Hepatocyte (in vitro differentiated cells): ENCODE results near the gene IL1RAPL2. TPM values are rescaled to one million over a fixed set of nuclear protein-coding genes. Genes with fewer than 3 reads are reported as not detected.

Experiments
- DNase-seq: peaks from one replicate; pipeline ENCODE4 v3.0.0-alpha.2; 2016; ENCODE audit warnings: low spot score
- H2AFZ ChIP-seq: fragments of 200-600 bp; sonication (generic); 2 replicates; pipeline ENCODE4 v1.6.0; 2016; ENCODE audit warnings: antibody characterized with exemption, mild to moderate bottlenecking
- H3K27ac ChIP-seq: fragments of 200-600 bp; sonication (generic); 2 replicates; pipeline ENCODE4 v1.5.1; 2016; ENCODE audit warnings: mild to moderate bottlenecking
- H3K27me3 ChIP-seq: fragments of 200-600 bp; sonication (generic); 2 replicates; pipeline ENCODE4 v1.6.1; 2016
- H3K36me3 ChIP-seq: fragments of 200-600 bp; sonication (generic); replicated peaks from 2 replicates; pipeline ENCODE4 v1.5.1; 2016; ENCODE audit warnings: low read depth; ENCODE audit not compliant: insufficient read depth
- H3K4me1 ChIP-seq: fragments of 200-600 bp; sonication (generic); 2 replicates; pipeline ENCODE4 v1.5.1; 2016; ENCODE audit warnings: mild to moderate bottlenecking, moderate library complexity; ENCODE audit not compliant: insufficient read depth
- H3K4me2 ChIP-seq: fragments of 200-600 bp; sonication (generic); 2 replicates; pipeline ENCODE4 v1.6.0; 2016
- H3K4me3 ChIP-seq: fragments of 200-600 bp; sonication (generic); 2 replicates; pipeline ENCODE4 v1.5.1; 2016; ENCODE audit warnings: mild to moderate bottlenecking
- H3K79me2 ChIP-seq: fragments of 200-600 bp; sonication (generic); 2 replicates; pipeline ENCODE4 v1.6.0; 2017; ENCODE audit warnings: mild to moderate bottlenecking
- H3K9me2 ChIP-seq: fragments of 200-600 bp; sonication (generic); replicated peaks from 2 replicates; pipeline ENCODE4 v1.6.0; 2017; ENCODE audit warnings: mild to moderate bottlenecking; ENCODE audit not compliant: insufficient read depth
- H3K9me3 ChIP-seq: fragments of 200-600 bp; sonication (generic); 2 replicates; pipeline ENCODE4 v1.5.1; 2016; ENCODE audit warnings: low read depth, mild to moderate bottlenecking
- H4K20me1 ChIP-seq: fragments of 200-600 bp; sonication (generic); 2 replicates; pipeline ENCODE4 v1.6.0; 2016; ENCODE audit warnings: mild to moderate bottlenecking; ENCODE audit not compliant: insufficient read depth, poor library complexity, severe bottlenecking
- EZH2 ChIP-seq: fragments of 200-600 bp; sonication (generic); IDR thresholded peaks from 2 replicates; pipeline ENCODE4 v1.6.1; 2016; ENCODE audit warnings: antibody characterized with exemption, mild to moderate bottlenecking, borderline replicate concordance
- EZH2phosphoT487 ChIP-seq: fragments of 200-600 bp; sonication (generic); IDR thresholded peaks from one replicate; pipeline ENCODE4 v1.6.1; 2018; ENCODE audit warnings: antibody characterized with exemption, mild to moderate bottlenecking, low read depth, moderate library complexity; ENCODE audit not compliant: unreplicated experiment, severe bottlenecking
- WGBS: methylation state at CpG from one replicate; pipeline ENCODE4 v1.1.6; 2016; ENCODE audit warnings: low lambda C conversion rate; ENCODE audit errors: missing lambda C conversion rate; 5-methylcytosine and 5-hydroxymethylcytosine counted together
- polyA plus RNA-seq: library from polyadenylated mRNA; unstranded; fragments of >200 nt; fragmentation: Nextera tagmentation; extraction: Ambion mirVana; gene quantifications from 2 replicates; pipeline ENCODE4 v1.2.1, GENCODE V29; 2016
- total RNA-seq: library from RNA; depleted of rRNA; stranded (reverse); fragments of >200 nt; gene quantifications from 2 replicates; pipeline ENCODE4 v1.2.3, GENCODE V29; 2014
- TF ChIP-seq, protein P1 (sequence below): fragments of 200-600 bp; sonication (generic); IDR thresholded peaks from 2 replicates; pipeline ENCODE4 v1.5.1; 2016; ENCODE audit warnings: antibody characterized with exemption, mild to moderate bottlenecking; ENCODE audit not compliant: poor library complexity

Gene IL1RAPL2
- total and polyA plus RNA-seq, 2 experiments from 2014 or later: 0.40 TPM; not detected in 1

DNA sequence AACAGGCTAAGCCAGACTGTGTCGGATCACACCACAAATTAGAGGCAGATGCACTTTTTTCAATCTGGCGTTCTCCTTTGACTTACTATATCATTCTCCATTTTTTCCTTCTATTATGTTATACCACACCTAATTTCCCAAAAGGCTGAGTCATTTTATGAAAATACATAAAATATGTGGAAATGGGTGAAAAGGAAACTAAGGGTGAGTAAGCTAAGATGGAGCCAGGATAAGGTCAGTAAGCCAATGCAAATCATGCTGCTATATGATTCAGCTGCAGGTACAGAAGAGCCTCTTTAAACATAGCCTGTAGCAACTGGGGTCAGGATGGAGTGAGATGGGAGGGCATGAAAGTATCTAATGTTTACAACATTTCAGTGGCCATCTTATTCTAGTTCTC is 748.5 kb downstream of the IL1RAPL2 start:
- WGBS: 87% methylated on average over 2 of the region's 2 CpGs

DNA sequence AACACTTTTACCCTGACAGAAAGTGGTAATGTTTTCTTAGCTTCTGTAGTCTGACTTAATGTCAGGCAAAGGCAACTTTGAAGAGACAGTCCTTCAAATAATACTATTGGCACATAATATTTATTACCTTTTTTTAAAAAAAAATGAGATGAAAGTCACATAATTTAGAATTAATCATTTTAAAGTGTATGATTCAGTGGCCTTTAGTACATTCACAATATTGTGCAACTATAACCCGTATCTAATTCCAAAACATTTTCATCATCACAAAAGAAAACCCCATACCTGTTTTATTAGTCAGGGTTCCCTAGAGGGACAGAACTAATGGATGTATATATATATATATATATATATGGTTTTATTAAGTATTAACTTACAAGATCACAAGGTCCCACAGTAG is 749.2 kb downstream of the IL1RAPL2 start:
- Histone ChIP-seq H3K4me3 (no peak overlapping the region), H3K9me3 (no peaks in the 10 kb centered on the region), H3K4me1 (no peaks in the 10 kb centered on the region), H3K27ac (no peak overlapping the region), H3K4me2 (no peak overlapping the region), H3K79me2 (no peaks in the 10 kb centered on the region), H4K20me1 (no peaks in the 10 kb centered on the region), H2AFZ (no peak overlapping the region), H3K36me3 (no peaks in the 10 kb centered on the region), H3K27me3 (no peaks in the 10 kb centered on the region), H3K9me2 (no peaks in the 10 kb centered on the region)
- TF ChIP-seq EZH2: no peak
- TF ChIP-seq, protein P1, sequence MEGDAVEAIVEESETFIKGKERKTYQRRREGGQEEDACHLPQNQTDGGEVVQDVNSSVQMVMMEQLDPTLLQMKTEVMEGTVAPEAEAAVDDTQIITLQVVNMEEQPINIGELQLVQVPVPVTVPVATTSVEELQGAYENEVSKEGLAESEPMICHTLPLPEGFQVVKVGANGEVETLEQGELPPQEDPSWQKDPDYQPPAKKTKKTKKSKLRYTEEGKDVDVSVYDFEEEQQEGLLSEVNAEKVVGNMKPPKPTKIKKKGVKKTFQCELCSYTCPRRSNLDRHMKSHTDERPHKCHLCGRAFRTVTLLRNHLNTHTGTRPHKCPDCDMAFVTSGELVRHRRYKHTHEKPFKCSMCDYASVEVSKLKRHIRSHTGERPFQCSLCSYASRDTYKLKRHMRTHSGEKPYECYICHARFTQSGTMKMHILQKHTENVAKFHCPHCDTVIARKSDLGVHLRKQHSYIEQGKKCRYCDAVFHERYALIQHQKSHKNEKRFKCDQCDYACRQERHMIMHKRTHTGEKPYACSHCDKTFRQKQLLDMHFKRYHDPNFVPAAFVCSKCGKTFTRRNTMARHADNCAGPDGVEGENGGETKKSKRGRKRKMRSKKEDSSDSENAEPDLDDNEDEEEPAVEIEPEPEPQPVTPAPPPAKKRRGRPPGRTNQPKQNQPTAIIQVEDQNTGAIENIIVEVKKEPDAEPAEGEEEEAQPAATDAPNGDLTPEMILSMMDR: no peak
- no peak for TF ChIP-seq EZH2phosphoT487
- DNase-seq: no peak
- WGBS: 76% methylated on average over 1 of the region's 1 CpG

More for the DNA sequence above, 748.5 kb downstream of the IL1RAPL2 start:
- Histone ChIP-seq H3K36me3 (no peaks in the 10 kb centered on the region), H2AFZ (no peak overlapping the region), H3K27ac (no peak overlapping the region), H3K27me3 (no peaks in the 10 kb centered on the region), H4K20me1 (no peaks in the 10 kb centered on the region), H3K4me1 (no peaks in the 10 kb centered on the region), H3K4me2 (no peak overlapping the region), H3K79me2 (no peaks in the 10 kb centered on the region), H3K9me3 (no peaks in the 10 kb centered on the region), H3K4me3 (no peak overlapping the region), H3K9me2 (no peaks in the 10 kb centered on the region)
- TF ChIP-seq EZH2: no peak
- TF ChIP-seq, protein P1: no peak
- TF ChIP-seq EZH2phosphoT487: no peak
- DNase-seq: no peak

DNA sequence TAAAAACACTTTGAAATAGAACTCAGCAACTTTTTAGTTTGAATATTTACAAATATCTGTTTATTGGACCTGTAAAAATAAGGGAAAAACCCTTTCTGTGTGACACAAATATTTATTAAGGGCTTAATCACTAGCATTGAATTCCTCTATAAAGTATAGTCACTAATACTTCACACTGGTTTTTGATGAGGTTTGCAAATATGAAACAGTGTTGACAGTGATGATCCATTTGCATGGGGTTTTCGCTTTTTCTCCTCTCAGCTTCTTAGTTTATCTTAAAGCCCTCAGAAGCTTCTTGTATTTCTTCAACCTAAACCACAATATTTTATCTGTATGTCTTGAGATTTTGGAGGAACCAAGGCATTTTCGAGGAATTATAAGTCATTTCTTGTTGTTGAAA is 751.1 kb downstream of the IL1RAPL2 start:
- H3K9me3 ChIP-seq: no peaks in the 10 kb centered on the region
- 62% methylated on average over 2 of the region's 2 CpGs for WGBS

More for the DNA sequence above, 751.1 kb downstream of the IL1RAPL2 start:
- no peaks in the 10 kb centered on the region for H3K9me2 ChIP-seq
- H3K79me2 ChIP-seq: no peaks in the 10 kb centered on the region
- H3K27ac ChIP-seq: no peak overlapping the region
- H3K4me2 ChIP-seq: no peak overlapping the region
- H2AFZ ChIP-seq: no peak overlapping the region
- no peaks in the 10 kb centered on the region for H3K4me1 ChIP-seq
- DNase-seq: no peak
- H3K36me3 ChIP-seq: no peaks in the 10 kb centered on the region
- no peak overlapping the region for H3K4me3 ChIP-seq
- no peaks in the 10 kb centered on the region for H3K27me3 ChIP-seq
- no peak for TF ChIP-seq EZH2
- TF ChIP-seq, protein P1: no peak
- H4K20me1 ChIP-seq: no peaks in the 10 kb centered on the region
